ENCODE results near the gene NF2.
A peak's percentile ranks its signal among the peaks of the same experiment; 100 is the strongest.
"Not testable (repeated sequence)": the region's sequence is repeated elsewhere in the genome, so short reads cannot be mapped to it uniquely, and the experiment has no call there.

Gene NF2

DNA sequence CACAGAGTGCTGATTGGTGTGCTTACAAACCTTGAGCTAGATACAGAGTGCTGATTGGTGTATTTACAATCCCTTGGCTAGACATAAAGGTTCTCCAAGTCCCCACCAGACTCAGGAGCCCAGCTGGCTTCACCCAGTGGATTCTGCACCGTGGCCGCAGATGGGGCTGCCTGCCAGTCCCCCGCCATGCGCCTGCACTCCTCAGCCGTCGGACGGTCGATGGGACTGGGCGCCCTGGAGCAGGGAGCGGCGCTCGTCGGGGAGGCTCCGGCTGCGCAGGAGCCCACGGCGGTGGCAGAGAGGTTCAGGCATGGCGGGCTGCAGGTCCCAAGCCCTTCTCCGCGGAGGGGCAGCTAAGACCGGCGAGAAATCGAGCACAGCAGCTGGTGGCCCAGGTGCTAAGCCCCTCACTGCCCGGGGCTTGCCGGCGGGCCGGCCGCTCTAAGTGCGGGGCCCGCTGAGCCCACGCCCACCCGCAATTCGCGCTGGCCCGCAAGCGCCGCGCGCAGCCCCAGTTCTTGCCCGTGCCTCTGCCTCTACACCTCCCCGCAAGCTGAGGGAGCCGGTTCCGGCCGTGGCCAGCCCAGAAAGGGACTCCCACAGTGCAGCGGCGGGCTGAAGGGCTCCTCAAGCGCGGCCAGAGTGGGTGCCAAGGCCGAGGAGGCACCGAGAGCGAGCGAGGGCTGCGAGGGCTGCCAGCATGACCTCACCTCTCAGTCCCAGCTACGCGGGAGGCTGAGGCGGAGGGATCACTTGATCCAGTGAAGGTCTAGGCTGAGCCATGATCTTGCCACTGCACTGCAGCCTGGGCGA lies 5.4 kb upstream of the NF2 start:
- not testable (repeated sequence) for DNase-seq

DNA sequence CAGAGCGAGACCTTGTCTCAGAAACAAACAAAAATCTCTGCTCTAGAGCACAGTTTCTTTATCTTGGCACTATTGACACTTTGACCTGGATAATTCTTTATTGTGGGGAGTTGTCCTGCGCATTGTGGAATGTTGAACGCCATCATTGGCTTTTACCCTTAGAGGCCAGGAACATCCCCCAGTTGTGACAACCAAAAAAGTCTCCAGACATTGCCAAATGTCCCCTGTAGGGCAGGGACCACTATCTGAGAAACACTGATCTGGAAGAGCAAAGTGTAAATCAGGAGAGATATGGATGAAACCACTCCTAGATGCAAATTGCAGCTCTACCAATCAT lies 4.8 kb upstream of the NF2 start:
- DNase-seq = no peak

DNA sequence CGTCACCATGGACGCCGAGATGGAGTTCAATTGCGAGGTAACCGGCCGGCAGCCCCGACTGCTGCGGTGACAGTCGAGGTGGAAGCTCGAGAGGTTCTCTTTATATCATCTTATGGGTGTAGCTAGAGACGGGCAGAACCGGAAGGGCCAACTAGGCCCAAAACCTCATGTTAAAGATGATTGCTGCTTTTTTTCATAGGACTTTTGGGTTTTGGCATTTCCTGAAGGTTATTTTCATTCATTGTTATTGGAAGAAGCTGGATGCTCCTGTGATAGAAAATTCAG lies 585 bp downstream of the NF2 start:
- DNase-seq = no peak

DNA sequence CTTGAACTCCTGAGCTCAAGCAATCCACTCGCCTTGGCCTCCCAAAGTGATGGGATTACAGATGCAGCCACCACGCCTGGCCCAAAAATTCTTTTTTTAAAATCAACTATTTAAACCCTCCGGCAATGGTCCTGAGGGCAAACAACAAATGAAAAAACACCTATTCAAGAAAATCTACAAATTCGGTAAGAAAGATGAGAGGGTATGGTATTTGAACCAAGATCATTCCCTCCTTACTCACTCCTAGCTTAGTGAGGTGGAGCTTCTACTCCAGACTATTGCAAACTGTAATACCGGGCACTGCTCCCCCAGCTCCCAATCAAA lies 2.1 kb downstream of the NF2 start:
- no peak for DNase-seq

DNA sequence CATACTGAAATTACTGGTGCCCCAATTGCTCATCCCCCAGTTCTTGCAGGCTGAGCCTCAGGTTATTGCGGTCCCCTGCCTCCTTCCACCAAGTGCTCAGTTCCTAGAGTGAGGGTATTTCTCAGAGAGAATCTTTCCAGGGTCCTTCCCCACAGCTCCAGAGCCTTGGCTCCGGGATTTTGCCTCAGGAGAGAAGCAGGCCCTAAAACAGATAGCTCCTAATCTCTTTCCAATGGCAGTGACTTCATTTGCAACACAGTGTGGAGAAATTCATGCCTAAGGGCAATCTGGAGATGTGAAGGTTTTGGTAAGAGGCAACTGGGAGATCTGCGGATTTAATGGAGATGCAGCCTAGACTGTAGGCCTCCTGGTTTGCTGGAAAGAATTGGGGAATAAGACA lies 2.9 kb downstream of the NF2 start:
- no peak for DNase-seq

DNA sequence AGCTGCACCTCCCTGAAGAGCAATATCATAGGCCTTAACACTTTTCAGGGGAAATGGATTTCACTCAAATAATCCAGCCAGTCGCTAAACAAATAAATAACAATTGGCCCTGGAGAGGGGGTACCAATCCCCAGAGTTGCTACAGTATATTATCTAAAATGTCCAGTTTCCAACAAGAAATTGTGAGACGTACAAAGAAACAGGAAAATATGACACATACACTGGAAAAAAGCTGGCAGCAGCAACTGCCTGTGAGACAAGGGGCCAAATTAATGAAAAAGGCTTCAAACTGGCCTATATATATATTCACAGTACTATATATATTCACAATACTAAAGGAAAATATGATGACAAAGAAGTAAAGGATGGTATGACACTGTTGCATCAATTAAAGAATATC lies 4.0 kb downstream of the NF2 start:
- no peak for DNase-seq

DNA sequence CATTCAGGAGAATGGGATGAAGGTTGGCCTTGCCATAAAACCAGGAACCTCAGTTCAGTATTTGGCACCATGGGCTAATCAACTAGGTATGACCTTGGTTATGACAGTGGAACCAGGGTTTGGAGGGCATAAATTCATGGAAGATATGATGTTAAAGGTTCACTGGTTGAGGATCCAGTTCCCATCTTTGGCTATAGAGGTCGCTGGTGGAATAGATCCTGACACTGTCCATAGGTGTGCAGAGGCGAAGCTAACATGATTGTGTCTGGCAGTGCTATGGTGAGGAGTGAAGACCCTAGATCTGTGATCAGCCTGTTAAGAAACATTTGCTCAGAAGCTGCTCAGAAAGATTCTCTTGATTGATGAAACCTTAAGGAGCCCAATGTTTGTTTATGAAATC lies 5.7 kb downstream of the NF2 start:
- no peak for DNase-seq

DNA sequence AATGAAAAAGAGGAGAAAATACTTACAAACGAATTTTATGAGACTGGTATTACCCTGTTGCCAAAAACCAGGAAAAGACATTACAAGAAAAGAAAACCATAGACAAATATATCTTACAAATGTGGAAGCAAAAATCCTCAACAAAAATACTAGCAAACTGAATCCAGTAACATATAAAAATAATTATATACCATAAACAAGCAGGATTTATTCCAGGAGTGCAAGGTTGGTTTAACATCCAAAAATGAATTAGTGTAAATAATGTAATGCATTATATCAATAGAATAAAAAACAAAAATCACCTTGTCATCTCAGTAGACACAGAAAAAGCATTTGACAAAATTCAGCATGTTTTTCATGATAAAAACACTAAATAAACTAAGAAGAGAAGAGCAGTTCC lies 7.3 kb downstream of the NF2 start:
- no peak for DNase-seq

DNA sequence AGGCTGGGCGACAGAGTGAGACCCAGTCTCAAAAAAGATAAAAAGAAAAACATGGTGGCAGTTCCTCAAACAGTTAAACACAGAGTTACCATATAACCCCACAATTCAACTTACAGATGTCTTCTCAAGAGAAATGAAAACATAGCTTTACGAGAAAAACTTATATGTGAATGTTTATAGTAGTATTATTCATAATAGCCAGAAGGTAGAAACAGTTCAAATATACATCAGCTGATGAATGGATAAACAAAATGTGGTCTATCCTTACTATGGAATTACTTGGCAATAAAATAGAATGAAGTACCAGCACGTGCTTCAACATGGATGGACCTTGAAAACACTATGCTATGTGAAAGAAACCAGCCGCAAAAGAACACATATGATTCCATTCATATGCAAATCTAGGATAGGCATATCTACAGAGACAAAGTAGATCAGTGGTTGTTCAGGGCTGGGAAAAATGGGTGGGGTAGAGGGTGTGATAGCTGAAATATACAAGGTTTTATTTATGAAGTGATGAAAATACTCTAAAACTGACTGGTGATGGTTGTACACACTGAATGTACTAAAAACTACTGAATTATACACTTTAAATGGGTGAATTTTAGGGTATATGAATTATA lies 12.4 kb downstream of the NF2 start:
- no peak for DNase-seq

DNA sequence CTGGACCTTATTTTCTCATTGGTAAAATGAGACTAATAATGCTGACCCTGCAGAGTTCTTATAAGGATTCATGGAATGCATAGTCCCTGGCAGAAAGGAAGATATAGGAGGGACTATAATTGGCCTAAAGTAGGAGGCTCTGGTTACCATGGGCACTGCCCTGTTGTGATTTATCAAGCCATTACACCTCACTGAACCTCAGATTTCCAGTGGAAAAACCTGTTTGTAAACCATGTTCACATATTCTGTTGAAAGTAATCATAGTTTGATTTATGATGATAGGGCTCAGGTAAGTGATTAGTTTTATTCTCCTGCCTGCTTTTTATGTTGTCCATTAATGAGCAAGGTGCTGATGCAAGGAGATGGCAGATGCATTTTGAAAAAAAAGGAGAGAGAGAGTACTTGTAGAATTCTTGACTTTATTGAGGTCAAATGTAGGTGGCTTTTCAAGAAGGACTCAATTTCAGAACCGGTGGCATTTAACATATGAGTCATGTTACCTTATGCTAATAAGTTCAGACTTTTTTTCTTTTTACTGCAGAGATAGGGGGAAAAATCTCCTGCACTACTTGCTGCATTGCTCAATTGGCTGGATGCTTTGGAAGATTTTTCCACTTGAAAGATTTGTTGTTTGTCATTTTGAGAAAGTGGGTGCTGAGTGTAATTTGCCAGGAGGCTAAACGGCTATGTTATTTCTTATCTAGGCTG lies 14.6 kb downstream of the NF2 start:
- DNase-seq = no peak

DNA sequence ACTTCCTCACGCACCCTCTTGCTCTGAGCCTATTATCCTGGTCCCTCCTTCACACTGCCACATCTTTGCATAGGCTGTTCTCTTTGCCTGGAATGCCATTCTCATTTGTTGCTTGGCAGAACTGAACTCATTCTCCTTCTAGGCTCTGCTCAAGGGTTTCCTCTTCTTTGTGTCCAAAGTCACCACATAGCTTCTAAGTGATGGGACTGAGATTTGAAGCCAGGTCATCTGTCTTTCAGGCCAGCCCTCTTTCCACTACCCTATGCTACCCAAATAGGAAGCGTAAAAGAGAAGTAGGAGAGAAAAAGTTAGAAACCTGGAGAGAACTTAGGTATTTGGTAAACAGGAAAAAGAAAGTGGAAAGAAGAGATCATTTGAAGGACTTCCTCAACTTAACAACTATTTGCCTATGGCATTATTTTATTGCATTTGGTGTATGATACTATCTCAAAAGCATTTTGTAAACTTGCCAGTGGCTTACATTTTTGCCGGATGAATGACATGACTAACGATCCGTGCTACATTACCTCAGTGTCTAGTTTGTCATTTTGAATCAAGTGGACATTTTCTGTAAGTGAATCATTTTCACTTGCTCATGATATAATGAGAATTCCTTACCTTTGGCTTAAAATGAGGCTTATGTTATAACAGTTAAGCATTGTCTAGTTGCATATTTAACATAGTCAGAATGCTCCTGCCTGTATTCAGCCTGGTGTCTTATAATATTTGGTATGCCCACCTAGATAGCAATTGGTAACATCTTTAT lies 18.5 kb downstream of the NF2 start:
- no peak for DNase-seq

DNA sequence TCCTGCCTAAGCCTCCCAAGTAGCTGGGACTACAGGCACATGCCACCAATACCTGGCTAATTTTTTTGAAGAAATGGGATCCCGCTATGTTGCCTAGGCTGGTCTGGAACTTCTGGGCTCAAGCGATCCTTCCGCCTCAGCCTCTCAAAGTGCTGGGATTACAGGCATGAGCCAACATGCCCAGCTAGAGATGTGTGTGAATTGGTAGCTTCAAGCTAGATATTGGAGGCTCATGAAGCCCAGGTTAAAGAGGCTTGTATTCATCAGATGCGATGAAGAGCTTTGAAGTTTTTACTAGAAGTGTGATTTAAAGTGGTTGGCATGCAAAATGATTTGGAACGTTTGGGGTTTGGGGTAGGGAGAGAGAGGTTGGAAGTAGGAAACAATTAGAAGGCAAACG lies 19.6 kb downstream of the NF2 start:
- DNase-seq = no peak

DNA sequence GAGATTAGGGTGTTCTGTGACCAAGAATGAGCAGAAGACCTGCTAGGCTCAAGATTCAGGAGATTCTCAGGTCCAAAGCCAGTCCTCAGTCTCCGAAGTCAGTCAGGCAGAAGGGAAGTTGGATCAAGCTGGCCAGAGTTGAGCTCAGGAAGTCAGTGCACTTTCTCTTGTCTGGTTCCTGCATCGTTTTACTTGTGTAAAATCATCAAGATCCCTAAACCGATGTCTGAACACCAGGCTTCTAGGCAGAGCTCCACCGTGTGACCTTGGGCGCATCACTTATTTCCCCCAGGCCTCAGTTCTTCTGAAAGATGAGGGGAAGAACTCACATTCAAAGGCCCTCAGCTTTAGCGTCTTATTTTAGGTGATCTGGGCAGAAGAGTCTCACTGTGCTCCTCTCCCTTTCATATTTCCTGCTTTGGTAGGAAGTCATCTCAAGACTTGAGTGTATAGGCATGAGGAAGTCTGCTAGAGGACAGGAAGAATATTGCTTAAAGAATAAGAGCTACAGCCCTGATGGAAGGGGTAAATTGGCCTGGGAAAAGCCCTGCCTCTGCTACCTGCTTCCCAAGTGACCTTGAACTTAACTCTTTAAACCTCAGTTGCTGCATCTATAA lies 20.2 kb downstream of the NF2 start:
- DNase-seq = no peak

DNA sequence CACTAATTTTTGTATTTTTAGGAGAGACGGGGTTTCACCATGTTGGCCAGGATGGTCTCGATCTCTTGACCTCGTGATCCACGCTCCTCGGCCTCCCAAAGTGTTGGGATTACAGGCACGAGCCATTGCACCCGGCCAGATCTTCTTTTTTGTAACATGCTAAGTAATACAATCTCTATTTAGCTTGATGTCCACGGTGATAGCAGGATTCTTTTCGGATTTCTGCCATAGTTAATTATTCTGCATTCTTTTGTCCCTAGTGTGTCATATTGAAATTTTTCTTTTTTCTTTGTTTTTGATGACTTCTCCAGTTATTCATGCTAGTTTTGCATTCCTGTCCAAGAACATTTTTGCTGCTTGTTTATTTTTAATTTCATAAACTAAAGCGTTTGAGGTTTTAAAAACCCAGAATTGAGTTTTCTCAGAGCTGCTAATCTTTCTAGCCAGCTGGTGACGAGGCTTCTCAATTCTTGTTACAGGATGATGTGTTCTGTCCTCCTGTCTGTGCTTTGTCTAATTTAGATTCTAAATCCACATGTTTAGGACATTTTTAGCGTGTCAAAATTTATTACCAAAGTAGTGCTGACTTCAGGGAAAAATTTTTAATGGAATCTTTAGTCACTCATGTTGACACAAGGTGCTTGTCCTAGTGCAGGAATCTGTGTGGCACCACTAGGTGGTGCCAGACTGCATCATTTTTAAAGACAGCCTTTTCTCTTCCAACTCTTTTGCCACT lies 21.8 kb downstream of the NF2 start:
- peak; percentile 57 for DNase-seq

DNA sequence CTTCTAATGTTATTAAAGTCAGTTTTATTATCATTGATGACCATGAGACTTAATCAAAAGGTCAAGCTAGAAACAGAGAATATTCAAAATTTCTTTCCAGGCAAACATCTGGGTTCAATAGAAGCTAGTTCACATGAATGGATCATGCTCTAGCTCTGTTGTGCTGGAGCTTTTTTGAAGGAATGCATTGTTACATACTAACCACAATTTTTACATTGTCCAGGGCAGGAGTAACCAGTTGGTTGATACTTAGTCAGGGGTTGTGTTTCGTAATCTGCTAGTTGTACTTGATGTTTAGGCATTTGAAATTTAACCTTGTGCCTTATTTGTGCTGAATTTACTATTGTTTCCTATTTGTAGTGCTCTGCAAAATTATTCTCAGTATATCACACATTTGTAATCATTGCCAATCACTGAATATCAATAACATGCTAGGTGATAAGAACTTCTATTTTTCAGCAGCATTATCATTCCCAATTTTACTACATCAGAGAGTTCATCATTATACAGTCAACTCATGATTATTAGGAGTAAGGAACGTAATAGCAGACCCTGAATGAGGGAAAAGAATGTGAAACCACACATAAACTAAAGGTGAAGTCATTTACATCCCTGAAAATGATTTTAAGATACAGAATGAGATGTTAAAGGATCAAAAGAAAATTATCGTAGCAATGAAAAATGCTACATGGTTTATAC lies 23.2 kb downstream of the NF2 start:
- no peak for DNase-seq

DNA sequence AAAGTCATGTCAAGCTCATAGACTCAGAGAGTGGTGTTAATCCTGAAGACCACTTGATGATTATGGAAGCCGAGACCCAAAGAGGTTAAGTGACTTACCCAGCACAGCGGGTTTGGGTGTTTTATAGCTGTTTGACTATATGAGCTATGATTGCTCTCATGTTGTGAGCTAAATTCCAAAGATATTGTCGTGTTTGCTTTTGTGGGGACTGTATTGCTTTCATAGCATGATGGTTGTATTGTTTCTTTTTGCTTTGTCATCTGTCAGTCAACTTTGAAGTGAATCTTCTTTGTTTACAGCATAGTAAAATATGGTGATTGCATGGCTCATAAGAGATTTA lies 23.7 kb downstream of the NF2 start:
- DNase-seq = no peak

DNA sequence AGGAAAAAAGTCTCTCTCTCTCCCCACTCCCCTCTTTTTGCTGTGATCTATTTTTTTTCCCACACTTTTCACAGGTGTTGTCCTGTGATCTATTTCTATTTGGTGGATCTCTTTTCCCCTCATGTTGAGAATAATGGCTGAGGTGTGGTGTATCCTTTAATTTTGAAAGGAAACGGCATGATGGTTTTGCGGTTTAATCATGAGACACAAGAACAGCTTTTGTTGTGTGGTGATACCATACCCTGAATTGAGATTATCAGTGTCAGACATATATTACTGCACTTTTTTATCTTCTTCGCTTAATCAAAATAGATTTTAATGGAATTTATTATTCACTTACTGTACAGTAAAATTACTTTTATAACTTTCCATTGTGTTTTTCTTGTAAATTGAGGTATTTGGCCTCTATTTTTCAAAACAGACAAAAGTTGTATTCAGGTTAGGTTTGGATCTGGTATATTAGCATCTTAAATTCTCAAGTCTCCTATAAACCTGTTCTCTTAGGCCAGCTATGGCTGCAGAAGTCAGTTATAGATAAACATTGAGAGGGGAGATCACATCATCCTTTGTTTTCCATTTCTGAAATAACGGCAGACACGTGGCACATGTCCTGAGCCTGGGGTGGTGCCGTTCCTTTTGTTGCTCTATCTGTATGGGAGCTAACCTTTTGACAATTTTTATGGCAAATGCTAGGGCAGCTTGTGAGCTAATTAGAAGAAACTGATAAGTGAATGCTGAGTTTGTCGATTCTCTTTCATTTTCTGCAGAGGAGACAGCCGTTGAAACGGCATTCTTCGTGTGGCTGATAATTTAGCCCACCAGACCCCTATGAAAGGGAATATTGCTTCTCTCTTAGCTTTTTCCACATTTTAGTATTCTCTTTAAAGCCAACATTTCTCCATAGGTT lies 25.8 kb downstream of the NF2 start:
- no peak for DNase-seq

DNA sequence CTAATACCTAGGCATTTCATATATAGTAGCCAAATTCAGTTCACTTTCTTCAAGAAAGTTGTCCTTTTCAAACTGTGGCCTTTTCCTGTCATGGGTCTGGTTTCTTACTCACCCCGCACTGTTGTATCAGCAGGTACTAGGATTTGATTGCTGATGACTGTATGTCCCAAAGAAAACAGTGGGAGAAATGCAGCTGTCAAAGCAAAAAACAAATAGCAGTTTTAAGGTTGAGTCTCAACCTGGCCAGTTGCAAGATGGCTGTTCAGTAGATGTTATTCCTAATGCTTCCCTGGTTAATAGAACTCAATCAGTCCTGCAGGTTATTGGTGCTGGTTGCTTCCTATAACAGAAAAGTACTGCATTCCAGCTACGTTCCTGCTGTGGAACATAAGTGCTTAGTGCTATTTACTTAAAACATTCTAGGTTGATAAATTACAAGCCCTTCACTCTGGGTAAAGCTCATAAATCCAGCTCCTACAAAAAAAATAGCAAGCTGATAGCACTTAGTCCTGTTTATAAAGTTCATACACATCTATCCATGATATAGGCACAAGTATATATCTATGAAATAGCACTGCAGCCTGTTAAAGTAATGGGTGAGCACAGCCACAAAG lies 26.6 kb downstream of the NF2 start:
- DNase-seq = no peak

DNA sequence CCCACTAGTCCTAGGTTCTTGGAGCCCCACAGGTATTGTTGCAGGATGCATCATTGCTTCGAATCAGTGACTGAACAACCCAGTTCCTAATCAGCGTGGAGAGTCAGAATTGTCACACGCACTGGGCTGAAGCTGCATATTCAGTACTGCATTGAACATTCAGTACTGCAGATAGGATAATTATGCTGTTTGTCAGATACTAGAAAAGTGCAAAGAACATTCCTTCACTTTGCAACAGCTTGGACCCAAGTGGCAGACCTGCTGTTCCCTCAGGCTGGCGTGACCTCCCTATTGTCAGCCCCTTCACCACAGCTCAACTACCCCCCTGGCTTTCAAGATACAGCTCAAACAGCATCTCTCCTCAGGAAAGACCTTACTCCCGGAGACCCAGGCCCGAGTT lies 27.6 kb downstream of the NF2 start:
- no peak for DNase-seq

DNA sequence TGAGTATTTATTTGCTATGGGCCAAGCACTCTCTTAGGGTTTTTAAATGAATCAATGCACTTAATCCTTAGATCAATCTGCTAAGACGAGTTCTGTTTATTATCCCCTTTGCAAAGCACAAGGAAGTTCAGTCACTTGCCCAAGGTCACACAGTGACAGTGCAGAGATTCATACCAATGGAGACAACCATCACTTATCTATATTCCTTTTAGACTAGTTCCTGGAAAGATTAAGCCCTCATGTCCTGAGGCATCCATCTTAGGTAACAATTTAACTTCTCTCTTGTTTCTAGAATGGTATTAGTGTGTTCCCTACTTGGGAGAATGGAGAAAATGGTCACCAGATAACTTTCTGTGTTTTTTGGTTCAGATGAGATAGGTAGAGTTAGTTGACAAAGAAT lies 28.3 kb downstream of the NF2 start:
- DNase-seq = no peak

DNA sequence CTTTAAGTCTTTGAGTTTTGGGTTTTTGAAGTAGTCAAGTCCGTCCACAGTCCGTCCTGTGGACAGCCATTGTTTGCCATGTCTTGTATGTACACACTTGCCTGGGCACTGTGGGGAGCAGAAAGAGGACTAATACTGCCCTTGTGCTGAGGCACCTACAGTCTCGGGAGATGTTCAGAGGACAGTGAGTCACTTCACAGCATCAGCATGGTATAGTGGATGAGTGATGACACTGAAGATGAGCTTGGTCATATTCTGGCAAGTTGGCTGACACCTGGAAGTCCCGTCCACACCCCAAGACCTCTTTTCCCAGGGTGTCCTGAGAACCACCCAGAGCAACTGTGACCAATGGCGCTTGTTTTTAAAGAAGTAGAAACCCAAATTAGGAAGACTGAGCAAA lies 29.2 kb downstream of the NF2 start:
- DNase-seq = no peak
